22Rv1 (cell line): Measurements from ENCODE around the gene DESI1.

Experiments
- ZFX ChIP-seq: fragments of 450-650 bp; IDR thresholded peaks from 2 replicates; pipeline ENCODE4 v1.6.1; 2017; ENCODE audit warnings: antibody characterized with exemption, borderline replicate concordance
- TF ChIP-seq, protein P1 (sequence below): fragments of 450-650 bp; IDR thresholded peaks from 2 replicates; pipeline ENCODE4 v1.5.1; 2017; ENCODE audit warnings: mild to moderate bottlenecking

- TF ChIP-seq, protein P1, sequence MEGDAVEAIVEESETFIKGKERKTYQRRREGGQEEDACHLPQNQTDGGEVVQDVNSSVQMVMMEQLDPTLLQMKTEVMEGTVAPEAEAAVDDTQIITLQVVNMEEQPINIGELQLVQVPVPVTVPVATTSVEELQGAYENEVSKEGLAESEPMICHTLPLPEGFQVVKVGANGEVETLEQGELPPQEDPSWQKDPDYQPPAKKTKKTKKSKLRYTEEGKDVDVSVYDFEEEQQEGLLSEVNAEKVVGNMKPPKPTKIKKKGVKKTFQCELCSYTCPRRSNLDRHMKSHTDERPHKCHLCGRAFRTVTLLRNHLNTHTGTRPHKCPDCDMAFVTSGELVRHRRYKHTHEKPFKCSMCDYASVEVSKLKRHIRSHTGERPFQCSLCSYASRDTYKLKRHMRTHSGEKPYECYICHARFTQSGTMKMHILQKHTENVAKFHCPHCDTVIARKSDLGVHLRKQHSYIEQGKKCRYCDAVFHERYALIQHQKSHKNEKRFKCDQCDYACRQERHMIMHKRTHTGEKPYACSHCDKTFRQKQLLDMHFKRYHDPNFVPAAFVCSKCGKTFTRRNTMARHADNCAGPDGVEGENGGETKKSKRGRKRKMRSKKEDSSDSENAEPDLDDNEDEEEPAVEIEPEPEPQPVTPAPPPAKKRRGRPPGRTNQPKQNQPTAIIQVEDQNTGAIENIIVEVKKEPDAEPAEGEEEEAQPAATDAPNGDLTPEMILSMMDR = no peak
- TF ChIP-seq ZFX = no peak
These were observed 15.6 kb upstream of the DESI1 start for GRCh38 chr22:41636467-41636866.
